ENCODE measurements around the gene MGMT.

Gene MGMT

GRCh38 chr10:129694184-129694583 is 227.1 kb downstream of the MGMT start:
- DNase-seq, result no peak

DNA sequence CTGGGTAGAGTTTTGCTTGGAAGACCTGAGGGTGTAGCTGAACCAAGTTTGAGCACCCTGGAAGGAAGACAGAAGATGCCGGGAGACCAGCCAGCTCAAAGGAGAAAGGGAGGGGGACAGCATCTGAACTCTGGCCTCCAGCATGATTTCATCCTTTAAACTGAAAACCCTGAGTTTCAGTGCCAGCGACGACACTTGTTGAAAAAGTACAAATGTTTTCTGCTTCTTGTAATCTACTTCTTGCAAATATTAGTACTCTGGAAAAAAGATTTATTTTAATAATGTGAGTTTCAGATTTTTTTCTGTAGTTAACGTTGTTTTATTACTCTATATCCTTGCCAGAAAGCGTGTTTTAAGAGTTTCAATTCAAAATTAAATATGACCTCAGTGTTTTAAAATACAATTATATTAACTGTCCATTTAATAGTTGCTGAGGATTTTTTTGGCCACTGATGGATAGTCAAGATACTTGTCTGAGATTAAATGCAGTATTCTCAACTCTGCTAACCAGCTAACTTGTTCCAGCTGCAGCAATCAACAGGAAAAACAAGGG is 227.7 kb downstream of the MGMT start:
- no peak for DNase-seq

GRCh38 chr10:129695671-129696070 is 228.6 kb downstream of the MGMT start:
- no peak for DNase-seq

GRCh38 chr10:129696636-129697035 is 229.6 kb downstream of the MGMT start:
- DNase-seq, result no peak

DNA sequence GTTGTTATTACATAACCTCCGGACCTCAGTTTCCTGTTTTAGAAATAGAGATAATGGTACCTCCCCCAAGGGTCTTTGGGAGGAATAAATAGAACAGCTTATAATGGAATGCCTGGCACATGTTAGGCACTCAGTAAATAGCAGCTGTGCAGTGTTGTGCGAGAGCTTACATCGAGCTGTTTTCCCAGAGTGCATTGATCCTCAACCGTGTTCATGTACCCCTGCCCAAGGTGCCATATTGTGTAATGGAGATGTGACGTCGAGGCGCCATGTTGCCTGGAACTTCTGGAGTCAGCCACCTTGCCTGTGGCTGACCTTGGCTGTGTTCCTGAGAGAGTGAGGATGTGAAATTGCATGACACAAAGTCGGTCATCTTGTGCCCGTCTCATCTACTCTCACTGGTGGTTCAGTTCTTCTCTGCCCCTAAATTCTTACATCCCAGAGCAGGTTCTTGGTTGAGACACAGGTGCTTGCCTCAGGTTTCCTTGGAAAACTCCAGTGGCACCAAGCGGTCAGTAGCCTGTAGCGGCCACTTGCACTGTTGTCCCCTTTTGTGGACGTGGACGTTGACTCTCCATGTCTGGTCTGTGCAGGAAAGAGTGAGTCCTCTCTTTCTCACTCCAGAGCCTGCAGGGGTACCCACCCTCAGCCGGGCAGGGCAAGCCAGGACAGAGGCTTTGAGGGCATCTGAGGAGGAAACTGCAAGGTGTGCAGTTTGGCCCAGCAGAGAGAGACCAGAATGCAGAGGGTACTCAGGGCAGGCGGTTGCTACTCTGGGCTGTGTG is 230.6 kb downstream of the MGMT start:
- DNase-seq, result no peak

GRCh38 chr10:129699722-129700340 is 232.8 kb downstream of the MGMT start:
- DNase-seq, result no peak

DNA sequence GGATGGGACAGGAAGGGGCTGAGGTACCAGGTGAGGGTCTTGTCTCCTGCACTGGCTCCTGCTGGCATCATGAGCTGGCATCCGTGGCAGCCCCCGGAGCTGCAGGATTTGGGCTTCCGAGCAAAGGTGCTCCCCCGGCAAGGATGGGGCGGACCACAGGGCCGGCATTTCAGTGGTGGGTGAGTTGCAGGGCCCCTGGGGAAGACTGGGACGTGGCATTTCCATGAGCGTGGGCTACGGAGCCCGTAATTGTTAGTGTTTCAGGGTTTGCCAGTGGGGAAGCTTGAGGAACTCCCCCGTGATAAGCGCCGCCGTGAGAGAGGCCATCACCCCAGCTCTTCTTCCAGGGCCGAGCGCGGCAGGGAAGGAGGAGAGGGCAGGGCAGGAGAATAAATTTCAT is 235.6 kb downstream of the MGMT start:
- no peak for DNase-seq

DNA sequence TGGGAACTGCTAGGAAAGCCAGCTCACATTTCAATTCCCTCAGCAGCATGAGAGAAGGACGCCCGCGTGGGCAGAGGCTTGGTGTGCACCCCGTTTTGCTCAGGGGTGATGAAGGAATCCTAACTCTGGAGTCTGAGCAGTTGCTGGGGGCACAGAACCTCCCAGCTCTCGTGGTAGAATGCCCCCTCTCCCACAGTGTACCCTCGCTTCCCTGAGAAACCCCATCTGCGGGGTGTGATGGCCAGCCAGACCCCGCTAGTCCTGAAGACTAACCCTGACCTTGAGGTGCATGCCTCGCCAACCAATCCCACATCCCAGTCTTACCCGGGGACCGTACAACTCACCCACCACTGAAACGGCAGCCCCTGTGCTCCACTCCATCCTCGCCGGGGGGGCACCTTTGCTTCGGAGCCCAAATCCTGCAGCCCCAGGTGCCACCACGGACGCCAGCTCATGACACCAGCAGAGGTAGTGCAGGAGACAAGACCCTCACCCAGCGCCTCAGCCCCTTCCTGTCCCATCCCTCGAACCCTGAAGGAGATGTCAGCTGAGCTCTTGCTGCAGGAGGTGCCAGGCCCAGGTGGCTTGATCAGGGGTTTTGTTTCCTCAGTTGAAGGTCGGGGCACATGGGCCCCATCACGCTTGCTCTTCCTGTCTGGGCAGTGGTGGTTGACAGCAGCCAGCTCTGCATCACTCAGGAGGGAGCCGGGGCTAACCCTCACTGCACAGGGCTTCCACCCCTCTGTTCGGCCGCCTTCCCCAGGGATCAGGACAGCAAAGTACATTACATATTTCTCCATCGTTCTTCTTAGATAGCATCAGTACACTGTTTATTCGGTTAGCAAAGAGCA is 236.5 kb downstream of the MGMT start:
- DNase-seq, result no peak

DNA sequence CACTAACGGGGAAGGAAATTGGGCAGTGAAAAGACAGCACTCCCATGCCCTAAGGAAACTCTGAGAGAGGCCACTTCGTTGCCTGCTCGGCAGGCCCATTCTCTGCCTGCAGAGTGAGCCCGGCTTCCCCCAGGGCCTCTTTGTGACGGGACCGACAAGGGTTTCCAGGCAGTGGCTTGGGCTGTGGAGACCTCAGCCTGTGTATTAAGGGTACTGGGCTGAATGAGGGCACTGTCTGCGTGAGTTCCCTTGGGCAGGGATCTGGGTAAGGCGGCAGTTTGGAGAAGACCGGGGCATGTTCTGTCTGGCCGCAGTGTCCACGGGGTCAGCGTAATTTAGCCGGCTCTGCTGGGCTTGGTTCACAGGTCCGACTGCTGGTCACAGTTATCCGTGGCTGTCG is 237.2 kb downstream of the MGMT start:
- DNase-seq, result no peak

- no peak for DNase-seq
These were observed 237.9 kb downstream of the MGMT start for GRCh38 chr10:129704786-129705525.

DNA sequence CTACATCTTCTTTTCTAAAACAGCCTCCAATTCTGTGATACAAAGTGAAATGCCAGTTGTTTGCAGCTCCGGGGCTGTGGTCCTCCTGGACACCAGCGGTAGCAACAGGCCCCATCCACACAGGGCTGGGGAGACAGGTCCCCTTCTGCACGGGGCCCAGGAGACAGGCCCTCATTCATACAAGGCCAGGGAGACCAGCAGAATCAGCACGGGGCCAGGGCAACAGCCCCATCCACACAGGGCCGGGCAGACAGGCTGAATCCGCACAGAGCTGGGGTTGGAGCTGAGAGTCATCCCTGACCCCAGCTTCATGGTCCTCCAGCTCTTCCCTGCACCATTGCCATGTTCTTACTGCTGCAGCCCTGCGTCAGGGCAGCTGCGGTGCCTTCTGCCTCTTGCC is 238.6 kb downstream of the MGMT start:
- DNase-seq, result no peak

DNA sequence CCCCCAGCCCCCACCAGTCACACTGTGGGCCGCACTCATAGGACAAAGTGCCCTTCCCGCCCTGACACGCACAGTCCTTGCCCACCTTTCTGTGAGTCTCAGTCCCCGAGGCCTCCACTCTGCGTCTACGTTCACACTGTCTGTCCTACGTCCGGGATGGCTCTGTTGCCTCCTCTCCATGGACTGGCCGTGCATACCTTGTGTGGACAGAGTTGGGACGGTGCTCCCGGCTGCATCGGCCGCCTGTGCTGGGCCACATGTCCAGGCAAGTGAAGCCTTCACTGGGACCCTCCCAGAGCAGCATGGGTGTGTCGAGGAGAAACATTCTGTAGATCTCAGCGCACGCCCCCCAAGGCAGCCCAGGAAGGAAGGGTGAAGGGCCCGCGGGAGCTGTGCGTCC is 239.0 kb downstream of the MGMT start:
- no peak for DNase-seq

GRCh38 chr10:129706523-129706922 is 239.5 kb downstream of the MGMT start:
- no peak for DNase-seq

GRCh38 chr10:129707406-129708388 is 240.7 kb downstream of the MGMT start:
- no peak for DNase-seq

GRCh38 chr10:129709101-129709500 is 242.1 kb downstream of the MGMT start:
- DNase-seq, result no peak

DNA sequence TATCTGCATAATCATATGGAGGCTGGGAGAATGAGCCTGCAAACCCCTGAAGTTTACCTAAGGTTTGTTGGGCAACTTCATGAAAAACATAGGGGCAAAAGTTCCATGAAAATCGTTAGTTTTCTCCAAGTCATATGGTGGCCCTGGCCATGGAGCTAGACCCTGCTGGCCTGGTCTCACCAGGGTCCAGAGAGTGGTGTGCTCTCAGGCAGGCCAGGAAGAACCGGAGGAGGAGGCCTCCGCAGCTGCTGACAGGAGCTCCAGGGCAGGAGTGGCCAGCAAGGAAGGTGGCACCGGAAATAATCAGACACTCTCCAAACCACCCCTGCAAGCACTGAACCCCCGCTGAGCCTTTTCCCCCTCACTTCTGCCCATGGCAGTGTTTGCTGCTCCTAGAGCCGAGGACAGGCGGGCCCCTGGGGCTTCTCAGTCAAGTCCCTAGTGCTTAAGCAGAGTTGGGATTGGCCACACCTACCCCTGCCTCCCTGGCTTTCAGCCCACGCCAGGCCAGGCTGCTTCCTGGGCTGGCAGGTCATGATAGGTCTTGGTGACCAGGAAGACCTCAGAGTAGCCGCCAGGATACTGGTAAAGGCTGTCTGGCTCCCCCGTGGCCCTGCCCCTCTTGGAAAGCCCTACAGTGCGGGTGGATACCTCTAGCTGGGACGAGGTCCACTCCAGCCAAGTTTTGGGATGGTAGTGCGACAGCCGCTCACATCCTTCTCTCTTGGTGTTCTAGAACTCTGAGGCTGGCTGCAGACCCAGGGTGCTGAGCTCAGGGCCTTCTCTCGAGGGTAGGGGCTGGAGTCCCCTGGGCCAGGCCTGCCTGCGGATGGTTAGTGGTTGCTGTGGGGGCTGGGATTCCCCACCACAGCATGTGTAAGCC is 242.8 kb downstream of the MGMT start:
- DNase-seq, result no peak

DNA sequence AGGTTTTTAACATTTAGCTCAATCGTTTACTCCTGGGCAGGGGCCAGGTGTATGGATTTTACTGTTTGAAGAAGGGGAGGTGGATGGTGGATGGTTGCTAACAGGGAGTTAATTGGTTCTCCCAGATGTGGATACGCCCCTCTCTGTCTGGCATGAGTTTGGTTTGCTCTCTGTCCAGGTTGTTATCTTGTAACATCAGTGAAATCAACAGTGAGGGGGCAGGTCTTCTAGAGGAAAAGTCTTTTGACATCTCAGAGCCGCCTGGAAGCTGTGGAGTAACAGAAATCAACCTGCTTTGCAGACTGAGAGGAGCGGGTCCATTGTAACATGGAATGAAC is 243.4 kb downstream of the MGMT start:
- DNase-seq, result no peak

GRCh38 chr10:129711291-129711690 is 244.2 kb downstream of the MGMT start:
- no peak for DNase-seq

DNA sequence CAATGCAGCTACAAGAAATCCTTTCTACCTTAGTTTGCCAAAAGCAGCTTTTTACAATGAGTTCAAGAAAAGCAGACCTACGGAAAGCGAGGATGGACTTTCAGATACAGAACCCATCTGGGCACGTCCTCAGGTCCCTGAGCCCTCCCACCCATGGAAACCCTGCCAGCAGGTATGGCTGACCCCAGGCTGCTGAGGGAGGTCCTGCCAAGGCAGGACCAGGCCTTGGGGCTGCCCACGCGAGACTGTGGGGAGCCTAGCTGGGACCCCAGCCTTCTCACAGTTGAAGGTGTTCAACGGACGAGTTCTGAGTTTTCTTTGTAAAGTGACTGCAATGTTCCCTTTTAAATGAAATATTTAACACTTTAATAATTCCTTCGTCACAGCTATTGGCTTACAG is 245.0 kb downstream of the MGMT start:
- no peak for DNase-seq

DNA sequence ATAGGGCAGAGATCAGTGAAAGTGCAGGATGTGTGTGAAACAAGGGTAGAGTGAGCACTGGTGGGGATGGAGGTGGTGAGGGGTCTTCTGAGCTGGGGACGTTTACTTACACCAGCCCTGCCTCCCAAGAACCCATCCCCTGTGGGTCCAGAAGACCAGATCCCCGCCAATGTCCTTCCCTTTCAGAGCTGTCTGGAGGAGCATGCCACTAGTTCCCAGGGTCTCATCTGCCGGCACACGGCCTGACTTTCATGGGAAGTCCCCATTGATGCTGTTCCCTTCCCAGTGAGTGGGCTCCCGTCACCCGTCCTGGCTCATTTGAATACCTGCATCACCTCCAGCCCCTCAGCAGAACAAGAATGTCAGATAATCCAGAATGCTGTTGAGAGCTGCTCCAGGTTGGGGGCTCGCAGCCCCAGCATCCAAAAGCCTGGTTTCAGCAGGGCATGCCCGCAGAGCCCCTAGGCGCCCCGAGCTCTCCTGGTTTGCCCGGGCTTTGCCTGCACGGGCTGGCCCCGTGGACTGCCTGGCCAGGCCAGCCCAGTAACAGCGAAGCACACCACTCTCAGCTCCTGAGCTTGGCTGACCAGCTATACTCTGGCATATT is 246.7 kb downstream of the MGMT start:
- DNase-seq, result no peak
